DMS53 treated with DMSO at 0.1 percent for 48 hours (cell line): ENCODE results near the gene SPTBN1.

ENCODE experiments used
- DNase-seq: peaks from one replicate; lab custom pipeline; 2025; ENCODE audit not compliant: unreplicated experiment; lab: John Stamatoyannopoulos, UW

The SPTBN1 gene

DNA sequence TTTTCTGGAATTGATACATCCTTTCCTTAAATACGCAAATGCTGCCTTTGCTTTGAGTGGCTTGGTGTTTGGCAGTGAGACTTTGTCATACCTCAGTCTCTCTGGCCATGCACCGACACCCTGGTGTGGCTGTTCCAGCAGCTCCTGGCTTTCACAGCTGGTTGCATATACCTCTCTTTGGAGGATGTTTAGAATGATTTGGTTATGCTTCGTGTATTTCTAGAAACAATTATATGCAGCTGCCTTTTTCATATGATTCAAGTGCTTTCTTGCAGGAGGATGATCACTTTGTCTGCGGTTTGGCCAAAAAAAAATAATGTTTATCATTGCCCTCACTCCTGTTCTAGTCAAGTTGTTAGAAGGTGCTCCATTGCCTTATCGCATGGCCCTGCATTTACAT, 172.3 kb downstream of the SPTBN1 start:
- DNase-seq = no peak

DNA sequence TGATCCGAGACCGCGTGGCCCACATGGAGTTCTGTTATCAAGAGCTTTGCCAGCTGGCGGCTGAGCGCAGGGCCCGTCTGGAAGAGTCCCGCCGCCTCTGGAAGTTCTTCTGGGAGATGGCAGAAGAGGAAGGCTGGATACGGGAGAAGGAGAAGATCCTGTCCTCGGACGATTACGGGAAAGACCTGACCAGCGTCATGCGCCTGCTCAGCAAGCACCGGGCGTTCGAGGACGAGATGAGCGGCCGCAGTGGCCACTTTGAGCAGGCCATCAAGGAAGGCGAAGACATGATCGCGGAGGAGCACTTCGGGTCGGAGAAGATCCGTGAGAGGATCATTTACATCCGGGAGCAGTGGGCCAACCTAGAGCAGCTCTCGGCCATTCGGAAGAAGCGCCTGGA, 172.8 kb downstream of the SPTBN1 start:
- no peak for DNase-seq

DNA sequence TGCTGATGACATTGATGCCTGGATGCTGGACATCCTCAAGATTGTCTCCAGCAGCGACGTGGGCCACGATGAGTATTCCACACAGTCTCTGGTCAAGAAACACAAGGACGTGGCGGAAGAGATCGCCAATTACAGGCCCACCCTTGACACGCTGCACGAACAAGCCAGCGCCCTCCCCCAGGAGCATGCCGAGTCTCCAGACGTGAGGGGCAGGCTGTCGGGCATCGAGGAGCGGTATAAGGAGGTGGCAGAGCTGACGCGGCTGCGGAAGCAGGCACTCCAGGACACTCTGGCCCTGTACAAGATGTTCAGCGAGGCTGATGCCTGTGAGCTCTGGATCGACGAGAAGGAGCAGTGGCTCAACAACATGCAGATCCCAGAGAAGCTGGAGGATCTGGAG, 173.3 kb downstream of the SPTBN1 start:
- DNase-seq = no peak

DNA sequence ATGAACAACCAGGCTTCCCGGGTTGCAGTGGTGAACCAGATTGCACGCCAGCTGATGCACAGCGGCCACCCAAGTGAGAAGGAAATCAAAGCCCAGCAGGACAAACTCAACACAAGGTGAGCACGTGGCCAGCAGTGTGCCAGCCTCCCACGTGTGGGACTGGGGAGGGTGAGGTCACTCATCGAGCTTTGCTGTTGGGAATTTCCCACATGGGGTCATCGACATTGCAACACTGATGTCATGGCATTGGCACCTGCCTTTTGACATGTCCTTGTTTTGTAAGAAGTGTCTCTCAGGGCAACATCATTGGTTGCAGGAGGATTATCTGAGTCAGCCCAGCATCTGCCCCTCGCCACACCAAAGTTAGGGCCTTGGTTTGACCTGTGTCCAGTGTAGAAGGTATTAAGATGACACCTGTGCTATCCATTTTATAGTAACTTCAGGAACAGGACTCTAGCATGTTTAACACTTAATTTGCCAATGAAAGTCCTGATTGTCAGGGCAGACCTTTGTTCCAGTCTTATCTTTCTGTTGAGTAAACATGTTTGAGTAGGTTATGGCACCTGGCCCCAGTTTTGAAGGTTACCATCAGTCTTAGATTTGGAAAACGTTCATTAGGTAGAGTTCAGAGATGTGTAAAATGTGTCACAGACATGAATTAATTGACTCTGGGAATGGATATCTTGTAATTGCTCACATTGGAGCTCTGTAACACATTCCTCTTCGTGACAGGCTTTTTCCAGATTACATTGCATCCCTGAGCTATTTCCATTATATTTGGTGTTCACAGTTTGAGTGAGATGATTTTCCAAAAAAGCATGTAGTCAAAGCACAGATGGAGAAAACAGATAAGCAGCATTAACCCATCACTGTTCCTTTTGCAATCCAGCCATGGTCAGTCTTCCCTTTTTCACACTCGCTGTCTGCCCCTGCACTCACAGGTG, 174.1 kb downstream of the SPTBN1 start:
- peak; percentile 12 for DNase-seq

DNA sequence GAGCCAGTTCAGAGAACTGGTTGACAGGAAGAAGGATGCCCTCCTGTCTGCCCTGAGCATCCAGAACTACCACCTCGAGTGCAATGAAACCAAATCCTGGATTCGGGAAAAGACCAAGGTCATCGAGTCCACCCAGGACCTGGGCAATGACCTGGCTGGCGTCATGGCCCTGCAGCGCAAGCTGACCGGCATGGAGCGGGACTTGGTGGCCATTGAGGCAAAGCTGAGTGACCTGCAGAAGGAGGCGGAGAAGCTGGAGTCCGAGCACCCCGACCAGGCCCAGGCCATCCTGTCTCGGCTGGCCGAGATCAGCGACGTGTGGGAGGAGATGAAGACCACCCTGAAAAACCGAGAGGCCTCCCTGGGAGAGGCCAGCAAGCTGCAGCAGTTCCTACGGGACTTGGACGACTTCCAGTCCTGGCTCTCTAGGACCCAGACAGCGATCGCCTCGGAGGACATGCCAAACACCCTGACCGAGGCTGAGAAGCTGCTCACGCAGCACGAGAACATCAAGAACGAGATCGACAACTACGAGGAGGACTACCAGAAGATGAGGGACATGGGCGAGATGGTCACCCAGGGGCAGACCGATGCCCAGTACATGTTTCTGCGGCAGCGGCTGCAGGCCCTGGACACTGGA, 174.9 kb downstream of the SPTBN1 start:
- no peak for DNase-seq

DNA sequence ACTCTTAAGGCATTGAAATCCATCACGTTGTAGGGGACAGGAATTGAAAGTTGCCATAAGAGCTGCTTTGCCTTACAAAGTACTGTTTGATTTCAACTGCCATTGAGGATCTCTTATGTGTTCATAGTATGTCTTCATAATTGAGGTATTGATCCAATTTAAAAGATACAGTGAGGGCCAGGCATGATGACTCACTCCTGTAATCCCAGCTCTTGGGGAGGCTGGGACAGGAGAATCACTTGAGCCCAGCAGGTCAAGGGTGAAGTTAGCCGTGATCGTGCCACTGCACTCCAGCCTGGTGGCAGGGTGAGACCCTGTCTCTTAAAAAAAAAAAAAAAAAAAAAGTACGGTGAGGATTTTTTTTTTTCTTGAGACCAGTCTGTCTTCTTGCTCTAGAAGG, 175.6 kb downstream of the SPTBN1 start:
- no peak for DNase-seq

DNA sequence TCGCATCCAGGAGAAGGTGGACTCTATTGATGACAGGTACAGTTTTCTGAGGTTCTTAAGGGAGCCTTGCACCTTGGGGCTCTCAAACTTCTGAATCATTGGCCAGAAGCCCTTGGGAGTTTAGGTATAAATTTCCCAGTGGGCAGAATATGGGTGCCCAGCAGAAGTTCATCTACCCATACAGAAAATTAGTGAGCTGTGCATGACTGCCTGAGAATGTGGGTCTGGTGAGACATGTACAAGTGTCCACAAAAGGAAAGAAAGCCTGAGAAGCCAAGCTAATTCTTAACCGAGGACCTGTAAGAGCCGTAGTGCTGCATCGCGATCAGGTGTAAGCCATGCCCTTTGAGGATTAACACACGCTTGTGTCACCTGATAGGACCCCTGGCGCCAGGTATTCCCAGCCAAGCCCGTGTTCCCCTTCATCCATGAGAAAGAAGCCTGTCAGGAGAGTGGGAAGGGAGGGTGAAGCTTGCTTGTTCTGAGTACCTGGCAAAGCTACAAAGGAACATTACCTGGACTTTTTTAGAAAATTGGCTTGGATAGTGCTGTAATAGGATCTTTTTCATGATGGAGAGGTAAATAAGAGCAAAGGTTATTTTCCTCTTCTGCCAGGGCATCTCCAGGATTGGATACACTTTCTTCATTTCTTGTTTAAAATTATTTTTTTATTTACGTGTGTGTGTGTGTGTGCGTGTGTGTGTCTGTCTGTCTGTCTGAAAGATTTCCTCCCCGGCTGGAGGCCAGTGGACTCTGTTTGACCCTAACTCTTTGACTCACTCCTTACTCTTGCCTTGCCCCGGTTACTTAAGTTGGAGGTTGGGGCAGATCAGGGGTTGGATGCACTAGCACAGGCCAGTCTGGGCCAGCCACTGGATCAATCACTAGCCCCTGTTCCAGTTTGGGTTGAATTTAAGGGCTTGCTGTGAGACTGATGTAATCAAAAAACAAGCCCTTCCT, 176.9 kb downstream of the SPTBN1 start:
- no peak for DNase-seq

DNA sequence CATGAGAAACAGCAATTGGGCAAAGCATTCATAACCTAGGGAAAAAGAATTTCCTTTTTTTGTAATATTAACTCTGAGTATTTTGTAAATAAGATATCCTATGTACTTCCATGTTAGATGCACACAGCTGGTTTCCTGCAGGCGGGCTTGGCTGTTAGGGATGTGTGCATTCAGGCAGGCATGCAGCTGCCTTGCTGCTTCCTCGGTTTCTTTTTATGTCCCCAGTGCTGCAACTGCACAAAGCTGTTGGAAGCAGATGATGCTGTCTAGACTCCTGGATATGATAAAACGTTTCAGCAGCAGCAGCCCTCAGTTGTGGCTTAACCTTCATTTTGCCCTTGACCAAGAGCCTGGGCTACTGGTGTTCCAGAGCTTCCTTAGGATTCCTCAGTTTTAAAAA, 177.9 kb downstream of the SPTBN1 start:
- no peak for DNase-seq

DNA sequence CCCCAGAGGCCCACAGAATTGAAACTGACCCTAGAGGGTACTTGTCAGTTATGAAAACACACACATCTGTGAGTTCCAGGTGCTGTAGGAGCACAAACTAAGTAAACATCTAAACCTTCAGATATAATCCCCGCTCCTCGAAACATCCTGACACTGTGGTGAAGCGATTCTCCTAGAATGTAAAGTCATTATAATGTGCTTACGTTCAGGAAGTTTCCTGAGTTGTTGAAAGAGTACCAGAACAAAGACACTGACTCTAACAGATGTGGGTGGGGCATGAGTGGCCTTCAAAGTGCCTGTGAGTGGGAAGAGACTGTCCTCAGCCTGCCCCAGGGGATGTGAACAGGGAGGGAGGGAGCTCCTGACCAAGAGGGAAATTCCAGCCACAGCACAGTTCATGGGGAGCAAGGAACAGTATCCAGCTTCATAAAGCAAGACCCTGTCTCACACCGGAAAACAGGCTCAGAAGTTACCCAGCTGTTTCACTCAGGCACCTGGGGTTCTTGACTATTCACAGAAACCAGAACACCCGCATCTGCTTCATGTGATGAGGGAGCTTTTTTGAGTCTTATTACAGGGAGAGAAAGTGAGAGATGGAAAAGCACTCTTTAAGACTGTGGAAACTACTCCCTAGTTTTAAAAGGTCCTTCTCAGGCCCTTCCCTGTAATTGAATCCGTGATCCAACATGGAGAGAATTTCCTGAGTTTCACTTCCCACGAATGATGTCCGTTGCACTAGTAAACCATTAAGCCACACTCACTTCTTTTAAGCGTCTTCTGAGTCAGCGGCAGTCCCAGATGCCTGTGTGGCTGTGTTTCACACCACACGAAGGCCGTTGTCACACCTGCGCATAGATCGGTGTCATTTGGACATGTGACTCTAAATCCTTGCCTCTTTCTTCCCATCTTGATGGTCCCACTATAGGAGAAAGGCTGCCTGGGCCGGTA, 178.7 kb downstream of the SPTBN1 start:
- no peak for DNase-seq

DNA sequence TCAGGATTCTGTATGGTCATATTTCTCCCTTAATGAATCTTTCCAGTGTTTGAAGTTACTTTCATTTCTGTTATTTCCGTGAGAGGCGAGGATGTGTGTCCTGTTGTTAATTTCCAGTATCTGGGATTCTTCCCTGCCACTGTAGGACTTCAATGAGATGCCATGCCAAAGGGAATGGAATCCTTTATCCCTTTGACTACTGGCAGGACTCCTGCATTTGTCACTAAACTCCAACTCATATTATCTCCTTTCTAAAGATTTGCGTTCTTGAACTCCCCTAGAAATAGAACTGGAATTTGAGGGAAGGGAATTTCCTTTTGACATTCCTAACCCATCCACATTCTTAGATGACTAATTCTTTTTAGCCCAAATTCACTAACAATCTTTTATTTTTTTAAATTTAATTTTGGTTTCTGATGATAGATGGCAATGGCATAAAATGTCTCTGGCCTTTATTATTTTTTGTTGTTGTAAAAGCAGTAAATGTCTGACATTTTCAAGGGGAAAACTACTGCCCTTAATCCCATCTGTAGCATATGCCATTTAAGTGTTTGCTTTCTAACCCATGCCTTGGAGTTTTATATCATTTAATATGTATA, 179.5 kb downstream of the SPTBN1 start:
- DNase-seq = no peak

DNA sequence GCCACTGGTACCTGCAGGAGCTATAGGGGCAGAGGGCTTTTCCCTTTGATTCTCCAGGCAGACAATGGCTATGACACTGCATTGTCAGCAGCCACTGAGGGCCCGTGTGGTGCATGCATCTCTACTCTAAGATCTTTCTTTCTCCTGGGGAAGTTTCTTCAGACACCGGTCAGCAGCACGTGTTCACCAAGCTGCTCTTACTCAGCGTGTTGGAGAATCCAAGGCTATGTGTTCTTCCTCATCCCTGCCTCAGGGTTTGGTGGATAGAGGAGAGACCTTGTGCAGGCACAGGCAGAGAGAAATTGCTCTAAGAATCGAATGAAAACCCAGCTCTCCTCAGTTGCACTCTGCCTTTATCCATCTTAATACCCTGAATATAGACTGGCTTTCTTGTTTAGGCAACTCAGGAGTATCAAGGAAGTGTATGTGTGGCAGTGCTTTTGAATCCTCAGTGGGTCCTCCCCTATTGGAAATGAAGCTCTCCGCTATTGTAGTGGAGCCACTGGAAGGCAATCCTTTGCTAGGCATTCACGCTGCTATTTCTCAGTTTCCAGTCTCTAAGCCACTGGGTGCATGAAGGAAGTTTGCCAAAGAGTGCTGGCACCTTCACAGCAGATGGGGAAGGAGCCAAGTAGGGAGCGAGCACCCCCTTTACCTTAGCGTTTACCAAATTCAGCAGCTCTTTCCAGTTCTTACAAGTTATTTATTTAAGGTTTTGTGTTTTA, 180.4 kb downstream of the SPTBN1 start:
- DNase-seq = no peak

DNA sequence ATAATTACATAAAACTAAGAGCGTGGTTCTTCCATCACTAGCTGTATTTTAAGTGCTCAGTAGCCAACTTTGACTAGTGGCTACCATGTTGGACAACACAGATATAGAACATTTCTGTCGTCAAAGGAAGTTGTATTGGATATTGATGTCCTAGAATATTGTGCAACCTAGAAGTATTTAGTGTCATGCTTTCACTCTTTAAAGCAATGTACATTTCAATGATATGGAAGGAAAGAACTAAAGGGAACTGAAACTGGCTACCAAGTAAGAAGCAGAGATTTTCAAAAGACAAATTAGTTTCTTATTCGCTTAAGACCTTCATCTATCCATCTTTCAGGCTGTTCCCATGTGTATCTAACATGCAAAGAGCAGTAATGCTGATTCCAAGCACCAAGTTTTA, 182.0 kb downstream of the SPTBN1 start:
- DNase-seq = no peak

DNA sequence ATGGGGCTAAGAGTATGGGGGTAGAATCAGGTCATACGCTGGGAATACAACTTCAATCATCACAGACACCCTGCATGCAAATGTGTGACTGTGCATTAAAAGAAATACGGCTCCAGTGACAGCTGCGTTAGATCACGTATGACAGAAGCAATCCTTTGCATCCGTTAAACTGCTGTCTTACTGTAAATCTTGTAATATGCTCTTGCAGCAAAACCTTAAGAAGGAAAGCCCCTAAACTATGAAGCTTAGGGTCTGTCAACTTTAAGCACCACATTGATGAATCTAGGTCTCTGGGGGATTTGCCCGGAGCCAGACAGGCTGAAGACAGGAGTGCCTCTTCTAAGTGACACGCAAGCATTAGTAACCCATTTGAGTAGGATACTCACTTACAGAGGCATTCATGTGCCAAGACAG, 182.7 kb downstream of the SPTBN1 start:
- no peak for DNase-seq

DNA sequence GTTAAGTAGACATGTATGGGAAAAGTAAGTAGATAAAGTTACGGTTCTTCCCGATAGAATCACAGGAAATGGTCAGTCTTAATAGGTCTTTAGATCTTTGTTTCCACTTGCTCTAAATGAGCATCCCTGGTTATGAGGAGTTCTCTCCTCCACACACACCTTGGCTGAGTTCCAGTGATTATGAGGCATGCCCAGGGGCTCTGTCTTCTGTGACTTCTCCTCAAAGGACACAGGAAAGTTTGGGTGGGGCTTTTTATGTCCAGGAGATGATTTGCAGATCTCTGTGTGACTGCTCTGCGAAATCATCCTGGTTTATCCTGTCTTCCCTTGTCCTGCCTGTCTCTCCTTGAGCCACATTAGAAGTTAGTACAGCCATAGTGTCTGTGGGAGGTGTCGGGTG, 183.5 kb downstream of the SPTBN1 start:
- DNase-seq = no peak

DNA sequence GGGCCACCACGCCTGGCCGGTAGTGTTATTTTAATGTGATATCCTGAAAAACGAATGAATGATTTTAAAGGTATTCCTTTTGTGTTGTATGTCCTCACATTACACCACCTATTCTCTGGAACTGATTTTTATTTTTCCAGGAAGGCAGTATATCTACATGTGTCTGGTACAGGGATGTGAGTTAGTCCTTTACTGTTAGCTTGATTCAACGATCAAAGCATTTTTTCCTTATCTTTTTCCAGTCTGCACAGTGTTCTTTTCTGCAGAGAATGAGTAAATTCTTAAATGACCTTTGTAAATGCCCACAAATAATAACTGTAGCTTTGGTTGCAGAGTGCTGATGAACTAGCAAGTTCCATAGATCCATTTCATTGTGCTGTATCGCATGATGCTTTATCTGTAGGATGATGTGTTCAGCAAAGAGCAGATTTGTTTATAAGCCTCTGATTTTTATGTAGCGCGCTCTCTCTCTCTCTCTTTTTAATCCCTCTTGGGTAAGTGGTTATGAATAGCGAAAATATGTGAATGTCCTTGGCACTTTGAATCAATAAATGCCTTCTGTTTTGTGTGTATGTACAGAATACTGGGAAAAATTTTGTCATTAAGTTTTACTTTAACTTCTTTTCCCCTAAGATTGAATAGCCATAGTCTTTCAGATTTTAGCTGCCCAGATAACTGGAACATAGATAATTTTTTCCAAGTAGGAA, 184.9 kb downstream of the SPTBN1 start:
- no peak for DNase-seq

DNA sequence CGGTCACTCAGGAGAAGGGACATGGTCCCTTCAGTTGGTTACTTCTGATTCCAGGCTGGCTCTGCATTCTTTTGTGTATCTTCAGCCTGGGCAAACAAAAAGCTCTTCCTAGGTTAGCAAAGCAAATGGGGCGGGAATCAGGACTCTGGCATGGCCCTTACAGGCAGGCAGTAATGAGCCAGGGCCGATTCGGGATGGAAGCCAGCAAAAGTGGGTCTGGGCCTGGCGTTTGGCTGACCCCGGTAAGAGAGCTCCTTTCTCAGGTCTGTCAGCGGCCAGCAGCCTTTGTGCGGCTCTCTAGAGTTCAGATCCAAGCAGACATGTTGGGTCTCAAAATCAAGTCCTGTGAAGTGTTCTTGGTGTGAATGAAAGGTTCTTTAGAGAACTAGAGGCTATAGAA, 185.9 kb downstream of the SPTBN1 start:
- no peak for DNase-seq

DNA sequence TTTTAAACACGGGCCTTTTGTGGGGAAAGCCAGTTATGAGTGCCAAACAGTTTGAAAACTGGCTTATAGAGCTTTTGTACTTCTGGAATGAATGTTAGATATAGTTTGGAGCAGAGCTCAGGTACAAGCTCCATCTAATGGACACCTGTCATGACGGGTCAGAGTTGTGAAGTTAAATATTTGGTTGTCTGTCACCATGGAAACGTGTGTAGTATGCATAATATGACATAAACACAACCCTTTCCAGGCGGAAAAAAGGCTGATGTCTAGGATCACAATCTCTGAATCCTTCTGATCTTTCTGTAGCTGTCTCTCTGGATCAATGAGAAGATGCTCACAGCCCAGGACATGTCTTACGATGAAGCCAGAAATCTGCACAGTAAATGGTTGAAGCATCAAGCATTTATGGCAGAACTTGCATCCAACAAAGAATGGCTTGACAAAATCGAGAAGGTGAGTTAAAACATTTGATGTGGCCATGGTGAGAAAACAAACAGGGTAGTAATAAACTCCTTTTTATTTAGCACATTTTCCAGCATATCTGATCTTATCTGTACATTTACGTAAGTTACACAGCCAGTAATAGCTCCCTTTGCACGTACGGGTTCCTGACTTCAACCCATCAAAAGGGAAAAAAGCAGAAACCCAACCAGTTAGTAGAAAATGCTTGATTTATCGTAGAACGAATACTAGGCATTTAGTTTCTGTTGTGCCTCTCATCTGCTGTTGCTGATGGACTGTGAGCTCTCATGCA, 186.7 kb downstream of the SPTBN1 start:
- DNase-seq = peak; percentile 5

DNA sequence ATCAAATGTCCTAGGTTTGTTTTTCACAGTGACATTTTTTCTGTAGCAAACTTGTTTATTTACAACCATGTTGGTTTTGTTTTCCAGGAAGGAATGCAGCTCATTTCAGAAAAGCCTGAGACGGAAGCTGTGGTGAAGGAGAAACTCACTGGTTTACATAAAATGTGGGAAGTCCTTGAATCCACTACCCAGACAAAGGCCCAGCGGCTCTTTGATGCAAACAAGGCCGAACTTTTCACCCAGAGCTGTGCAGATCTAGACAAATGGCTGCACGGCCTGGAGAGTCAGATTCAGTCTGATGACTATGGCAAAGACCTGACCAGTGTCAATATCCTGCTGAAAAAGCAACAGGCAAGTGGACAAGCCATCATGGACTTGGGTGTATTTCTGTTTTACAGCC, 188.1 kb downstream of the SPTBN1 start:
- no peak for DNase-seq
